AG08395 (cell line): ENCODE data around the gene DCLK2.

Source experiments
- DNase-seq: peaks from one replicate; pipeline ENCODE4 v3.0.0; 2012; ENCODE audit warnings: mixed read lengths, low spot score

DCLK2 gene

DNA sequence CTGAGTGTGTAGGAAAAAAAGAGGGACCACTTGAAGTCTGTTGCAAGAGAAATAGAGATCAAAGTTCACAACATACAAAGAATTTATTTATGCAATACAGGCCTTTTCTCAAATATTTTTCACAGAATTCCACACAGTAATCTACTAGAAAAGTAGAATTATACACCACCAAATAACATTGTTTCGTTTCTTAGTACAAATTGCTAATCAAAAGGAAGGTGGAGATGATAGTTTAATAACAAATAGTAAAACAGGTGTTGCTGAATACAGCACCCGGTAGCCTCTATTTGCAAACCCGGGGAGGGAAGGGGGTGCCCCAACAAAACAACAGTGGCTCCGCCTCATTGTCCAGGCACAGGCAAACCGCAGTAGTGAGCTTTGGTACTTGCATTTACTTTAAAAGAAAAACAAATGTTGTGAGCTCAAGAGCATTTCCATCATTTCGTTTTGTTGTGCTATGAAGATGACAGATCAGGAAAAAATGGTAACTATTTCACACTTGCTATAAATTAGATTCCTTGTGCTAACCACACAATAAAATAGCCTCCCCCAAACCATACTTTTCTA lies 186.4 kb downstream of the DCLK2 start:
- DNase-seq, result peak; percentile 14

- no peak for DNase-seq
Measured at GRCh38 chr4:150265806-150266205, 187.6 kb downstream of the DCLK2 start.

DNA sequence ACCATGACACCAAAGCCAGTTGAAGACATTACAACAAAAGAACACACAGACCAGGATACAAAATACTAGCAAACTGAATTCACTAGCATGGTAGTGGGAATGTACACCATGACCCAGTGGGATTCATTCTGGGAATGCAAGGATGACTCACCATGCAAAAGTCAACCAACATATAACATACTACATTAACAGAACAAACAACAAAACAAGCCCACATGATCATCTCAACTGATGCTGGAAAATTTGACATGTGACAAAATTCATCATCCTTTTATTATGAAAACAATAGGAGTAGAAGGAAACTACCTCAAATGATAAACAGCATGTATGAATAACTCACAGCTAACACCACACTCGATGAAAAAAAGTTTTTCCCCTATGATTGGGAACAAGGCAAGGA lies 190.2 kb downstream of the DCLK2 start:
- DNase-seq, result no peak

DNA sequence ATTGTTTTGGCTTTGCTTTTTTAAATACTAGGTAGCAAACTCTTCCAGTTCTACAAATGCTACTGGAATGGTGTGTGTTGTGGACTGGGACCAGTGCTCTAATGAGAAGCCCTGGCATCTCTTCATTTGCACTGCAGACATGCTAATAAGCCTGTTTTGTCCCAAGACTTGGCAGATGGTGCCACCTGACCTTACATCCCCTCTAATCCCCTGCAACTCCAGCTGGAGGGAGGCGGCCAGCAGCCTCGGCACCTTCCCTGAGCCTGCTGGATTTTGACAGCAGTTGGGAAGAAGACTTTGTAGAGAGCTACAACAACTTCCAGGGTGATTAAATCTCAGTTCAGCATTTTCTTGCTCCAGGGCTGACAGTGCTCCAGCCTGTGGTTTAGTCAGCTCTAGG lies 200.0 kb downstream of the DCLK2 start:
- DNase-seq, result no peak

DNA sequence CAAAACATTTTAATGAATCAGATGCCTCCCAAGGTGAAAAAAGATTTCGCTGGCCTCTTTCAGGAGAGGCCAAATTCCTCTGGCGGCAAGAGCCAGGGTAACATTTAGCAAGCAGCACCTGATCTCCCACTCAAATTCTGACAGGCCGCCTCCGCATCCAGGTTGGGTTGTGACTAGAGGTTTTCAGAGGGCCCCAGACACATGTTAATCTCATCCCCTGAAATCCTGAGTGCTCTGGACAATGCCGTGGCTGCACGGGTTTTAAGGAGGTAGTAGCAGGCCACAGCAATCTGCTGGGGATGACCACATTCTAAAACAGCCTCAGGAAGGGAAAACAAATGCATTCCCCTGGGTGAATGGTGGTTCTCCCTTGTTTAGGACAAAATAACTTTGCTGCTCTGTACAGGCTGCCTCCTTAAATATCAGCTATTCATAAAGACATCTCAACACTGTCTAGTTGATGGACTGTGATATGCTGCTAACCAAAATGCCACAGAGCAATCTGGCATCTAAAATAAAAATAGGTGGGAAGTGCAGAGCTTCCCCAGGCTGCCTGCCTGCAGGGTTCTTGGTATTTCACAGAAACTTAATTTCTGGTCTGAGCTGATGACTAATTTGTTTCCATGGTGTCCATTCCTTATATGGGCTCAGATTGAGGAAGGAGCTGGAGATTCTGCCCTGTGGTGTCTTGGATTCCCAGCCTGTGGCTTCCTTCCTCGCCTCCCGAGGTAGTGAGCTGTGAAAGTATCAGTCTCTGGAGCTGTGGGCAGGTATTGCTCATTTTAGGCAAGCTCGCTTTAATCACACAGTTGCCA lies 202.0 kb downstream of the DCLK2 start:
- peak; percentile 83 for DNase-seq

GRCh38 chr4:150280975-150281374 lies 202.7 kb downstream of the DCLK2 start:
- DNase-seq, result no peak

DNA sequence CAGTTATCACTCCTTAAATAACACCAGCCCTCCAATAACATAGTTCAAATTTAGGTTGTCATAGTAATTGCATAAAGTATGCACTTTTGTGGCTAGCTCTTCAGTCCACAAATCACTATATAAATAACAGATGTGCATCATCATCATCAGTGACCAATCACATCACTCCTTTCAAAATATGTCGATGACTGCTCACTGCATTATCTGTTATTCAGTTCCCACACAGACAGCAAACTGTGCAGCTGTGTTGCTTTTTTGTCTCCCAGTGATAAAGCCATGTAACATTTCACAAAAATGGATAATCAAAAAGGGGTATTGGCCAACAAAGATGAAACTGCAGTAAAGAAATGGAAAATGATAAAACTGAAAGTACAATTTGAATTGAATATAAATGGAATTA lies 205.4 kb downstream of the DCLK2 start:
- peak; percentile 85 for DNase-seq

- DNase-seq, result no peak
Measured at GRCh38 chr4:150286656-150287055, 208.4 kb downstream of the DCLK2 start.

- no peak for DNase-seq
Measured at GRCh38 chr4:150289198-150289597, 211.0 kb downstream of the DCLK2 start.

- DNase-seq, result no peak
Measured at GRCh38 chr4:150289881-150290280, 211.6 kb downstream of the DCLK2 start.

GRCh38 chr4:150297861-150298474 lies 219.7 kb downstream of the DCLK2 start:
- peak; percentile 15 for DNase-seq

DNA sequence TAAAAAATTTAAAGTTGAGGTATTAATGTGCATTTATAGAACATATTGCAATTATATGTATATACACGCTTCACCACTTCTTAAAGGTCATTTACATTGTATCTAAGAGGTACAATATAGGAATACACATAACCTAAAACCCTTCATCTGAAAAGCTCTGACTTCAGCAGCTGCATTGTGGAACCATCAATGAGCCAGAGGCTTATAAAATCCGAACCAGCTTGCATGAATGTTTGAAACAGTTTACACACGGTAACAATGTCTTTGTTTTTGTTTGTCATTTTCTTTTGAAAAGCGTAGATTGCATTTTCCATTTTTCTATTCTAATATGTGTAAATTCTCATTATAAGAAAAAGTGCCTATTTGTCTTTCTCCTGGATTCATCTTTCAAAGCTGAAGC lies 221.6 kb downstream of the DCLK2 start:
- no peak for DNase-seq

DNA sequence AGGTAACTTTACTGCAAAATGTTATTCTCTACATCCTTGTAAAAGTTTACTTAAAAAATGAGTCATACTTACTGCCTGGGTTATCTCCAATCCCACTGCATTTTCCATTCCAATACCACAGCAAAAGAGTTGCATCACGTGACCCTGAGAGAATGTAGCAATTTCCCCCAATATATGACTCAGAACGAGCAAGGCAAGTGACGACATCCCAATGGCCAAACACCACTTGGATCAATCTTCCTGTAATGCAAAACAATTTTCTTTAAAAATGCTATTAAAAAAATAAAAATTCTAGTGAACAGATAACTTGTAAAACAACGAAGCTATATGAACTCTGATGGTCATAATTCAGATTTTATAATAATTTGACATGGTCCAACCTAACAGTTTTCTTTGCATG lies 224.3 kb downstream of the DCLK2 start:
- peak; percentile 79 for DNase-seq

DNA sequence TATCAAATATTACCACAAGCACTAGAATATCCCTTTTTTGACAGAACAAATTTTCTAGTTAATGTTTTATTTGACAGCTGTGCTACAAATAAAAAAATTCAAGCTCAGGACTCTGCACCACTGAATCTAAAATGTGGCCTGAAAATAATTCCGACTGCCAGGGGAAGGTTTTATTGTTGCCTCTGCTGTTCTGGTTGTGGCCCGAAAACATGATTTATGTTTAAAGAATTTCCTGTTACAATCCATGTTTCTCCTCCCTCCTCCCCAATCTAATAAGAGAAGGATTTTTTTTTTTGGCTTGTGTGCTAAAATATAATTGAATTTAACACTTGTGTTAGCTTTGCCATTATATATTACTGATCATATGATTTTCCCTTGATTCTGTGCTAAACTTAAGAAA lies 227.8 kb downstream of the DCLK2 start:
- peak; percentile 33 for DNase-seq

DNA sequence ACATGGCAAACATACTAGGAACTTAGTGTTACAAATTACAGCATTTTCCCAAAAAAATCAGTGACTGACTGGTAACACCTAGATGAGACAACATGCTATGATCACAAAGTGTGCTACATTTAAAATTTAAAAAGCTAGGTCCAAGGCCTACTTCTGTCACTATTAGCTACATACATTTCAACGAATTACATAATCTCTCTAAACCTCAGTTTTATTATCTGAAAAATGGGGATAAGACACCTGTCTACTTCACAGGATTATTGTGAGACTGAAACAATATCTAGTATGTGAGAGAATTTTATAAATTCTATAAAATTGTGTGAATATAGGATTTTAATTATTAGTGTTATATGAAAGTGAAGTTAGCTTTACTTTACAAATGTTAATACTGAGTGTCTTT lies 228.5 kb downstream of the DCLK2 start:
- no peak for DNase-seq
